Bronchial epithelial cell (primary cell): ENCODE measurements around the gene C3orf18. TPM values are rescaled to one million over a fixed set of nuclear protein-coding genes. Genes with fewer than 3 reads are reported as not detected.
A peak's percentile ranks its signal among the peaks of the same experiment; 100 is the strongest.
"Not testable (repeated sequence)": the region's sequence is repeated elsewhere in the genome, so short reads cannot be mapped to it uniquely, and the experiment has no call there.

Experiments
- DNase-seq: peaks from one replicate; pipeline ENCODE4 v3.0.0-alpha.2; 2010; ENCODE audit warnings: low read depth
- FAIRE-seq: peaks from 2 replicates; lab custom pipeline; 2011; peaks lifted over from hg19 to GRCh38; lab: Jason Lieb, UNC
- H3K27me3 ChIP-seq: 2 replicates; pipeline ENCODE4 v1.5.1; 2011; ENCODE audit warnings: low read length; ENCODE audit not compliant: control insufficient read depth, insufficient read depth
- H3K36me3 ChIP-seq: 2 replicates; pipeline ENCODE4 v1.5.1; 2011; ENCODE audit warnings: low read length; ENCODE audit not compliant: control insufficient read depth, insufficient read depth
- H3K4me3 ChIP-seq: 2 replicates; pipeline ENCODE4 v1.5.1; 2011; ENCODE audit warnings: mild to moderate bottlenecking, low read depth, low read length, control low read depth
- total RNA-seq: library from RNA; depleted of rRNA; stranded (reverse); fragments of >200 nt; gene quantifications from 2 replicates; pipeline ENCODE4 v1.2.1, GENCODE V29; 2014
- TF ChIP-seq, protein P1 (sequence below): IDR thresholded peaks from 2 replicates; pipeline ENCODE4 v1.5.1; 2011; ENCODE audit warnings: mild to moderate bottlenecking, moderate library complexity, low read length, control low read depth, inconsistent platforms; ENCODE audit not compliant: insufficient read depth, severe bottlenecking

The C3orf18 gene
- total RNA-seq, 1 donor from 2014 or later: 3.2 TPM

DNA sequence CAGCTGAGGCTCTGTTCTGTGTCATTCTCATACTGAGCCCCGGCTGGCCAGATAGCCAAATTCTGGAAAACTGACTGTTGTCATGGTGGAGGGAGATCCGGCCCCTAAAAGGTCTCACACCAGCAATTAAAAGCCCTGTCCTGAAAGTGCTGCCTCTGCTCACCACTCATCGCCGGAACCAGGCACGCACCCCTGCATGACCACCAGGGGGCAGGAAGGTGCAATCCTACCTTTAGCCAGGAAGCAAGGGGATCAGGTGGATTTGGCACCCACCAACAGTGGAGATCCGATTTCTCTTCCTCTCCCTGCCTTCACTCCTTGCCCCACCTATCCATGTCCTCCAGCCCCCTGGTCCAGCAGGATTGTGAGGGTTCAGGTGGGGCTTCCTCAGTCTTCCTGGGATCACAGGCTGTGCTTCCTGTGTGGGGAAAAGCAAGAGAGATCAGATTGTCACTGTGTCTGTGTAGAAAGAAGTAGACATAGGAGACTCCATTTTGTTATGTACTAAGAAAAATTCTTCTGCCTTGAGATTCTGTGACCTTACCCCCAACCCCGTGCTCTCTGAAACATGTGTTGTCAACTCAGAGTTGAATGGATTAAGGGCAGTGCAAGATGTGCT is 48.0 kb downstream of the C3orf18 start:
- TF ChIP-seq, protein P1, sequence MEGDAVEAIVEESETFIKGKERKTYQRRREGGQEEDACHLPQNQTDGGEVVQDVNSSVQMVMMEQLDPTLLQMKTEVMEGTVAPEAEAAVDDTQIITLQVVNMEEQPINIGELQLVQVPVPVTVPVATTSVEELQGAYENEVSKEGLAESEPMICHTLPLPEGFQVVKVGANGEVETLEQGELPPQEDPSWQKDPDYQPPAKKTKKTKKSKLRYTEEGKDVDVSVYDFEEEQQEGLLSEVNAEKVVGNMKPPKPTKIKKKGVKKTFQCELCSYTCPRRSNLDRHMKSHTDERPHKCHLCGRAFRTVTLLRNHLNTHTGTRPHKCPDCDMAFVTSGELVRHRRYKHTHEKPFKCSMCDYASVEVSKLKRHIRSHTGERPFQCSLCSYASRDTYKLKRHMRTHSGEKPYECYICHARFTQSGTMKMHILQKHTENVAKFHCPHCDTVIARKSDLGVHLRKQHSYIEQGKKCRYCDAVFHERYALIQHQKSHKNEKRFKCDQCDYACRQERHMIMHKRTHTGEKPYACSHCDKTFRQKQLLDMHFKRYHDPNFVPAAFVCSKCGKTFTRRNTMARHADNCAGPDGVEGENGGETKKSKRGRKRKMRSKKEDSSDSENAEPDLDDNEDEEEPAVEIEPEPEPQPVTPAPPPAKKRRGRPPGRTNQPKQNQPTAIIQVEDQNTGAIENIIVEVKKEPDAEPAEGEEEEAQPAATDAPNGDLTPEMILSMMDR: peak; percentile 97
- H3K27me3 ChIP-seq: peaks cover 6% of the 10 kb centered on the region
- DNase-seq (peak; percentile 53), FAIRE-seq (no peak)
- H3K4me3 ChIP-seq: no peak overlapping the region
- no peaks in the 10 kb centered on the region for H3K36me3 ChIP-seq

GRCh38 chr3:50518436-50518835 is 49.1 kb downstream of the C3orf18 start:
- no peak overlapping the region for H3K4me3 ChIP-seq
- DNase-seq (no peak), FAIRE-seq (no peak)
- H3K27me3 ChIP-seq: peaks cover 3% of the 10 kb centered on the region
- H3K36me3 ChIP-seq: no peaks in the 10 kb centered on the region
- TF ChIP-seq, protein P1: no peak

DNA sequence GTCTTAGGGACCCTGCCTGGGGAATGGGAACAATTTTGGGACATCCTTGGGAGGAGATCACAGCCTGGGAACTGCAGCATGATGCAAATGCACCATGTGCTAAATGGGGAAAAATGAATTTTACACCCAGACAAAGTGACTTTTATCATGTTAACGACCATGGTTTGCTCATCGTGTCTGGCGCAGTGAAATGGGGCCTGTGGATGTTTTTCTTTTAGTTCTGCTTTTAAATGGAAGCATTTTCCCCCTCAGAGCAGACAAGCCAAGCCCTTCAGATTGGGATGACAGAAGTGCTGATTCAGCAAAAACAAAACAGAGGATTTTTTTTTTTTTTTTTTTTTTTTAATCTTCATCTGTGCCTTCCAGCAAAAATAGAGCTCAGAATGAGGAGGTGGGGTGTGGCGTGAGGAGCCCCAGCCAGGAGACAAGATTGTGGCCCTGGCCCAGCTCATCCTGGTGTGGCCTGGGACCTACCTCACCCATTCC is 49.8 kb downstream of the C3orf18 start:
- FAIRE-seq: no peak

GRCh38 chr3:50516440-50516871 is 51.1 kb downstream of the C3orf18 start:
- no peak for FAIRE-seq
- Histone ChIP-seq H3K4me3 (no peak overlapping the region), H3K36me3 (no peaks in the 10 kb centered on the region), H3K27me3 (peaks cover 3% of the 10 kb centered on the region)
- DNase-seq: no peak
- TF ChIP-seq, protein P1: no peak

More for the DNA sequence above, 49.8 kb downstream of the C3orf18 start:
- DNase-seq: no peak
- TF ChIP-seq, protein P1: no peak
- Histone ChIP-seq H3K36me3 (no peaks in the 10 kb centered on the region), H3K4me3 (no peak overlapping the region), H3K27me3 (peaks cover 3% of the 10 kb centered on the region)

GRCh38 chr3:50515565-50516439 is 51.7 kb downstream of the C3orf18 start:
- FAIRE-seq (no peak), DNase-seq (no peak)
- no peak overlapping the region for H3K4me3 ChIP-seq
- peaks cover 3% of the 10 kb centered on the region for H3K27me3 ChIP-seq
- H3K36me3 ChIP-seq: no peaks in the 10 kb centered on the region
- TF ChIP-seq, protein P1: no peak

DNA sequence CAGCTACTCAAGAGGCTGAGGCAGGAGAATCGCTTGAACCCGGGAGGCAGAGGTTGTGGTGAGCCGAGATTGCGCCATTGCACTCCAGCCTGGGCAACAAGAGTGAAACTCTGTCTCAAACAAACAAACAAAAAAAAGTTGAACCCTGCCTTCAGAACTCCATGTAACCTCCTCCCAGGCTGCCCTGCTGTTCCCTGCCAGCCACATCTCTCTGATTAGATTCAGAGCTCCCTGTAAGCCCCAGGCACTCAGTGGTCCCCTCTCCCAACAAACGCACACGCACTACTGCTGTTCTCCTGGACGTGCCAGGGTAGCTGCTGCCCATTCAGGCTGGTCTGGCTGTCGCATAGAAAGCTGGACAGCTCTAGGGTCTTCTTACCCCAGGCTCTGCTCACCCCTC is 54.6 kb downstream of the C3orf18 start:
- DNase-seq, H3K4me3 ChIP-seq, H3K27me3 ChIP-seq, H3K36me3 ChIP-seq, FAIRE-seq: not testable (repeated sequence)
